HepG2 (cell line): ENCODE results near the gene HERC6. TPM values are rescaled to one million over a fixed set of nuclear protein-coding genes. Genes with fewer than 3 reads are reported as not detected.

Experiments
- ATAC-seq: fragments of 200-7000 bp; cut with Tn5 transposase; 3 replicates; pipeline ENCODE4 v1.9.1; 2020; ENCODE audit warnings: mild to moderate bottlenecking, moderate library complexity
- BruUV-seq: library from RNA; stranded (reverse); fragments of 400-500 nt; replicated peaks from 2 replicates; lab custom pipeline; 2021; lab: Mats Ljungman, UMichigan
- CTCF ChIA-PET: fragments of 300-600 bp; formaldehyde crosslinking; extraction: SDS; loops from one replicate; lab custom pipeline; 2021; ENCODE audit warnings: low total read pairs, inconsistent platforms, low intra/inter-chr PET ratio; lab: Yijun Ruan, JAX
- POLR2A ChIA-PET: fragments of 350-600 bp; sonication (Branson Sonifier 250); formaldehyde crosslinking; loops from one replicate; lab custom pipeline; 2020; ENCODE audit warnings: antibody characterized with exemption, inconsistent platforms; lab: Yijun Ruan, JAX
- DNase-seq: peaks from one replicate; pipeline ENCODE4 v3.0.0-alpha.2; 2015; ENCODE audit warnings: low spot score
- FAIRE-seq: peaks from 3 replicates; lab custom pipeline; 2011; peaks lifted over from hg19 to GRCh38; lab: Jason Lieb, UNC
- H2AFZ ChIP-seq: one replicate; pipeline ENCODE4 v1.6.1; 2011; ENCODE audit warnings: low read length, inconsistent platforms
- H3K27ac ChIP-seq: fragments of 300-600 bp; 3 replicates; pipeline ENCODE4 v1.8.0; 2011; ENCODE audit warnings: mixed run types, mild to moderate bottlenecking, mixed read lengths, low read length, inconsistent platforms; ENCODE audit not compliant: insufficient read depth; ENCODE audit errors: extremely low read length
- H3K27me3 ChIP-seq, 2 experiments: fragments of 200-600 bp in 1 of 2; 2 replicates in 1 of 2; 3 replicates in 1 of 2; pipeline versions ENCODE4 v1.6.0 to v1.8.0; 2011; ENCODE audit warnings: low read length in 2 of 2, mild to moderate bottlenecking in 2 of 2, moderate library complexity in 2 of 2, inconsistent platforms in 1 of 2; ENCODE audit not compliant: insufficient read depth in 2 of 2, control insufficient read depth in 1 of 2
- H3K36me3 ChIP-seq, 2 experiments: fragments of 200-600 bp in 1 of 2; replicated peaks in 1 of 2; 2 replicates in 1 of 2; 3 replicates in 1 of 2; pipeline versions ENCODE4 v1.5.1 to v1.8.0; 2011; ENCODE audit warnings: low read length in 2 of 2, inconsistent platforms in 1 of 2; ENCODE audit not compliant: insufficient read depth in 2 of 2, control insufficient read depth in 1 of 2
- H3K4me1 ChIP-seq: 2 replicates; pipeline ENCODE4 v1.5.1; 2012; ENCODE audit warnings: low read length, inconsistent platforms; ENCODE audit not compliant: insufficient read depth
- H3K4me2 ChIP-seq: 2 replicates; pipeline ENCODE4 v1.6.0; 2011; ENCODE audit warnings: low read depth, low read length, inconsistent platforms
- H3K4me3 ChIP-seq, 3 experiments: fragments of 200-600 bp in 1 of 3; sonication (generic), shearing (Covaris generic) in 1 of 3; replicated peaks in 1 of 3; 2 replicates each; pipeline ENCODE4 v1.5.1; 2011 to 2016; ENCODE audit warnings: low read length in 3 of 3, inconsistent platforms in 2 of 3, low read depth in 2 of 3, mild to moderate bottlenecking in 2 of 3, control low read depth in 1 of 3, mixed read lengths in 1 of 3; ENCODE audit not compliant: insufficient read depth in 1 of 3
- H3K79me2 ChIP-seq: one replicate; pipeline ENCODE4 v1.6.1; 2011; ENCODE audit warnings: low read length, inconsistent platforms; ENCODE audit not compliant: insufficient read depth
- H3K9ac ChIP-seq: 2 replicates; pipeline ENCODE4 v1.6.0; 2011; ENCODE audit warnings: mild to moderate bottlenecking, low read depth, low read length, inconsistent platforms; ENCODE audit not compliant: insufficient read depth
- H3K9me3 ChIP-seq: 2 replicates; pipeline ENCODE4 v1.5.1; 2012; ENCODE audit warnings: mild to moderate bottlenecking, low read length
- H4K20me1 ChIP-seq: 2 replicates; pipeline ENCODE4 v1.6.0; 2011; ENCODE audit warnings: inconsistent platforms, mild to moderate bottlenecking, low read length, moderate library complexity; ENCODE audit not compliant: insufficient read depth
- CBFB ChIP-seq: sonication (generic); formaldehyde crosslinking; IDR thresholded peaks from 2 replicates; pipeline ENCODE4 v1.4.0; 2020; ENCODE audit warnings: missing genetic modification reagents
- EP300 ChIP-seq, 3 experiments: sonication (generic) in 1 of 3; formaldehyde crosslinking in 1 of 3; IDR thresholded peaks; 2 replicates each; pipeline versions ENCODE4 v1.5.1 to v1.6.1; 2011 to 2020; ENCODE audit warnings: low read depth in 2 of 3, low read length in 2 of 3, borderline replicate concordance in 1 of 3, improper control_type of control experiment in 1 of 3, mild to moderate bottlenecking in 1 of 3, missing genetic modification reagents in 1 of 3, moderate library complexity in 1 of 3
- HNRNPK ChIP-seq: fragments of 200-400 bp; formaldehyde crosslinking; IDR thresholded peaks from 2 replicates; pipeline ENCODE4 v1.6.1; 2018; ENCODE audit warnings: low read length, low read depth, moderate library complexity, mild to moderate bottlenecking; ENCODE audit not compliant: poor library complexity, severe bottlenecking
- NKX3-1 ChIP-seq: sonication (generic); formaldehyde crosslinking; IDR thresholded peaks from 2 replicates; pipeline ENCODE4 v1.5.0; 2020; ENCODE audit warnings: missing genetic modification reagents
- PCBP2 ChIP-seq: fragments of 200-400 bp; formaldehyde crosslinking; optimal IDR thresholded peaks from 2 replicates; pipeline ENCODE3; 2018; ENCODE audit warnings: low read length, low read depth; ENCODE audit not compliant: poor library complexity, severe bottlenecking
- TAF15 ChIP-seq: fragments of 200-400 bp; formaldehyde crosslinking; IDR thresholded peaks from one replicate; pipeline ENCODE4 v1.6.1; 2018; ENCODE audit warnings: mild to moderate bottlenecking, low read depth, low read length; ENCODE audit not compliant: poor library complexity, severe bottlenecking
- ZFP36 ChIP-seq: fragments of 150-350 bp; IDR thresholded peaks from 2 replicates; pipeline ENCODE4 v1.6.1; 2018; ENCODE audit warnings: borderline replicate concordance, low read length, low read depth; ENCODE audit not compliant: partially characterized antibody
- ZNF274 ChIP-seq: sonication (generic); formaldehyde crosslinking; IDR thresholded peaks from 2 replicates; pipeline ENCODE4 v1.5.1; 2020; ENCODE audit warnings: mild to moderate bottlenecking, missing genetic modification reagents
- WGBS: methylation state at CpG from one replicate; pipeline ENCODE4 v1.1.6; 2017; ENCODE audit warnings: low lambda C conversion rate; 5-methylcytosine and 5-hydroxymethylcytosine counted together
- in situ Hi-C: cut with HindIII; loops from 2 replicates; pipeline ENCODE4 v1.10.0; 2017; ENCODE audit warnings: low pct_unique_long_range_greater_than_20kb; ENCODE audit not compliant: extremely low pct_ligation_motif_present
- intact Hi-C: fragments of 100-400 bp; cut with micrococcal nuclease; formaldehyde crosslinking; loops from one replicate; pipeline ENCODE4 v1.10.0; 2022; ENCODE audit not compliant: unreplicated experiment
- polyA plus RNA-seq, 8 experiments: library from polyadenylated mRNA; depleted of rRNA in 3 of 8; stranded (reverse) in 7 of 8; unstranded in 1 of 8; fragments of >200 nt; fragmentation: Illumina TruSeq in 4 of 8; extraction: Trizol in 4 of 8; gene quantifications; 2 replicates each; pipeline versions ENCODE4 v1.2.1 to v1.2.3, GENCODE V29; 2011 to 2016; ENCODE audit warnings: low read depth in 4 of 8, missing spikeins in 1 of 8, mixed read lengths in 1 of 8; ENCODE audit not compliant: insufficient read depth in 1 of 8
- total RNA-seq, 5 experiments: library from RNA; depleted of rRNA; stranded (reverse); fragments of >200 nt; fragmentation: Illumina TruSeq; extraction: Trizol; gene quantifications; 2 replicates each; pipeline ENCODE4 v1.2.3, GENCODE V29; 2016; ENCODE audit warnings: low read depth in 1 of 5
- TF ChIP-seq, protein P1 (sequence below): sonication (generic); formaldehyde crosslinking; IDR thresholded peaks from 2 replicates; pipeline ENCODE4 v1.8.0; 2022; ENCODE audit warnings: mild to moderate bottlenecking, missing genetic modification reagents, borderline replicate concordance
- TF ChIP-seq, protein P2 (sequence below): fragments of 450-650 bp; IDR thresholded peaks from 2 replicates; pipeline ENCODE4 v1.6.1; 2017
- TF ChIP-seq, protein P3 (sequence below): sonication (generic); formaldehyde crosslinking; IDR thresholded peaks from 2 replicates; pipeline ENCODE4 v1.9.0; 2021; ENCODE audit warnings: missing genetic modification reagents, borderline replicate concordance

Gene HERC6
- total and polyA plus RNA-seq, 2 of the 13 experiments (the other 11 are each of a cell fraction or from before 2014, with no cell fraction given), result 0.50 to 2.0 TPM

DNA sequence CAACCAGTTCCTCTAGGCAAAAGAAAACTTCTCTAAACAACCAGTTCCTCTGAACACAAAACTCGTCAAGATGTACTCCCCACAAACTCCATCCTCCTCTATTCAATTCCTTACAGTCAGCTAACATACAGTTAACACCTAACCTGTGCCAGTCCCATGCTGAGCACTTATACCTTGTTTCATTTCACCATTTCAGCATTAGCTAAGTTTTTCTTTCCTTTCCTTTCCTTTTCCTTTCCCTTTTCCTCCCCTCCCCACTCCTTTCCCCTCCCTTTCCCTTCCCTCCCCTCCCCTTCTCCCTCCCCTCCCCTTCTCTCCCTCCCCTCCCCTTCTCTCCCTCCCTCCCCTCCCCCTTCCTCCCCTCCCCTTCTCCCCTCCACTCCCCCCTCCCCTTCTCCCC lies 13.1 kb downstream of the HERC6 start:
- Histone ChIP-seq H3K4me1 (no peaks in the 10 kb centered on the region), H3K9ac (no peak overlapping the region), H3K27me3 (no peaks in the 10 kb centered on the region), H3K27ac (no peak overlapping the region), H3K4me2 (no peak overlapping the region), H2AFZ (no peak overlapping the region), H4K20me1 (no peaks in the 10 kb centered on the region), H3K9me3 (no peaks in the 10 kb centered on the region), H3K36me3 (no peaks in the 10 kb centered on the region), H3K4me3 (no peak overlapping the region), H3K79me2 (no peaks in the 10 kb centered on the region)
- BruUV-seq, result no TSS peak
- DNase-seq (no peak), FAIRE-seq (no peak), ATAC-seq (no peak)
- WGBS, result 12% methylated on average over 1 of the region's 1 CpG
- ChIA-PET CTCF (no interaction called here), POLR2A (no interaction called here)
- intact Hi-C loops (no loop called here), in situ Hi-C loops (no loop called here)
- TF ChIP-seq HNRNPK (peak; percentile 45), CBFB (CRISPR knock-in tag) (no peak), ZNF274 (CRISPR knock-in tag) (no peak), TAF15 (no peak), ZFP36 (no peak), PCBP2 (peak; percentile 57), NKX3-1 (CRISPR knock-in tag) (no peak), EP300 (IDR thresholded peaks at IDR 0.05; ENCODE audit: low read depth in 2 of 2, low read length in 2 of 2) (no peak), EP300 (CRISPR knock-in tag; IDR thresholded peaks at IDR 0.05; ENCODE audit: borderline replicate concordance) (no peak)
- TF ChIP-seq, protein P1, sequence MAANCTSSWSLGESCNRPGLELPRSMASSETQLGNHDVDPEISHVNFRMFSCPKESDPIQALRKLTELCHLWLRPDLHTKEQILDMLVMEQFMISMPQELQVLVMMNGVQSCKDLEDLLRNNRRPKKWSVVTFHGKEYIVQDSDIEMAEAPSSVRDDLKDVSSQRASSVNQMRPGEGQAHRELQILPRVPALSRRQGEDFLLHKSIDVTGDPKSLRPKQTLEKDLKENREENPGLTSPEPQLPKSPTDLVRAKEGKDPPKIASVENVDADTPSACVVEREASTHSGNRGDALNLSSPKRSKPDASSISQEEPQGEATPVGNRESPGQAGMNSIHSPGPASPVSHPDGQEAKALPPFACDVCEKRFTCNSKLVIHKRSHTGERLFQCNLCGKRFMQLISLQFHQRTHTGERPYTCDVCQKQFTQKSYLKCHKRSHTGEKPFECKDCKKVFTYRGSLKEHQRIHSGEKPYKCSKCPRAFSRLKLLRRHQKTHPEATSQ (CRISPR knock-in tag), result no peak
- TF ChIP-seq, protein P2, sequence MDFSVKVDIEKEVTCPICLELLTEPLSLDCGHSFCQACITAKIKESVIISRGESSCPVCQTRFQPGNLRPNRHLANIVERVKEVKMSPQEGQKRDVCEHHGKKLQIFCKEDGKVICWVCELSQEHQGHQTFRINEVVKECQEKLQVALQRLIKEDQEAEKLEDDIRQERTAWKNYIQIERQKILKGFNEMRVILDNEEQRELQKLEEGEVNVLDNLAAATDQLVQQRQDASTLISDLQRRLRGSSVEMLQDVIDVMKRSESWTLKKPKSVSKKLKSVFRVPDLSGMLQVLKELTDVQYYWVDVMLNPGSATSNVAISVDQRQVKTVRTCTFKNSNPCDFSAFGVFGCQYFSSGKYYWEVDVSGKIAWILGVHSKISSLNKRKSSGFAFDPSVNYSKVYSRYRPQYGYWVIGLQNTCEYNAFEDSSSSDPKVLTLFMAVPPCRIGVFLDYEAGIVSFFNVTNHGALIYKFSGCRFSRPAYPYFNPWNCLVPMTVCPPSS, result no peak
- TF ChIP-seq, protein P3, sequence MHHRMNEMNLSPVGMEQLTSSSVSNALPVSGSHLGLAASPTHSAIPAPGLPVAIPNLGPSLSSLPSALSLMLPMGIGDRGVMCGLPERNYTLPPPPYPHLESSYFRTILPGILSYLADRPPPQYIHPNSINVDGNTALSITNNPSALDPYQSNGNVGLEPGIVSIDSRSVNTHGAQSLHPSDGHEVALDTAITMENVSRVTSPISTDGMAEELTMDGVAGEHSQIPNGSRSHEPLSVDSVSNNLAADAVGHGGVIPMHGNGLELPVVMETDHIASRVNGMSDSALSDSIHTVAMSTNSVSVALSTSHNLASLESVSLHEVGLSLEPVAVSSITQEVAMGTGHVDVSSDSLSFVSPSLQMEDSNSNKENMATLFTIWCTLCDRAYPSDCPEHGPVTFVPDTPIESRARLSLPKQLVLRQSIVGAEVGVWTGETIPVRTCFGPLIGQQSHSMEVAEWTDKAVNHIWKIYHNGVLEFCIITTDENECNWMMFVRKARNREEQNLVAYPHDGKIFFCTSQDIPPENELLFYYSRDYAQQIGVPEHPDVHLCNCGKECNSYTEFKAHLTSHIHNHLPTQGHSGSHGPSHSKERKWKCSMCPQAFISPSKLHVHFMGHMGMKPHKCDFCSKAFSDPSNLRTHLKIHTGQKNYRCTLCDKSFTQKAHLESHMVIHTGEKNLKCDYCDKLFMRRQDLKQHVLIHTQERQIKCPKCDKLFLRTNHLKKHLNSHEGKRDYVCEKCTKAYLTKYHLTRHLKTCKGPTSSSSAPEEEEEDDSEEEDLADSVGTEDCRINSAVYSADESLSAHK, result no peak
